NOMO-1 (cell line): ENCODE data around the gene WASHC3.

ENCODE experiments used
- DNase-seq, 2 experiments: peaks; one replicate each; lab custom pipeline; 2025; ENCODE audit not compliant: unreplicated experiment in 2 of 2; lab: John Stamatoyannopoulos, UW

Gene WASHC3

GRCh38 chr12:101982307-101982706, 79.5 kb downstream of the WASHC3 start:
- no peak for DNase-seq

DNA sequence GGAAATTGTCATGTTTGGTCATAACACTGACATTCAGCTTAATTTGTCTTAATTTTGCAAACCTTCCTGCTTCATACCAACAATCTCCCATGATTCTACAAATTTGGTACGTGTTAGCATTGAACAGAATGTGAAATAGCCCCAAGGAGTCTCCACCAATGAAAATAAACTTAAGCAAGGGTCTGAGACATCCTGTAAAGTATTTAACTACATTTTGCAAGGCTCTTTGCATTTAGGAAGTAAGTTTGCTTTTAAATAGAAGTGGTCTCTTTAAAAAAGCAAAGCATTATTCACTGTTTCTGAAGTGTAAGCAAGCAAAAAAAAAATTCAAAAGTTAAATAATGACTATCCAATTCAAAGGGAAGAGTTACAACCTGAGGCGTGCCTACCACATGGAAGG, 79.9 kb downstream of the WASHC3 start:
- peak; percentile 2 to 25 for DNase-seq

DNA sequence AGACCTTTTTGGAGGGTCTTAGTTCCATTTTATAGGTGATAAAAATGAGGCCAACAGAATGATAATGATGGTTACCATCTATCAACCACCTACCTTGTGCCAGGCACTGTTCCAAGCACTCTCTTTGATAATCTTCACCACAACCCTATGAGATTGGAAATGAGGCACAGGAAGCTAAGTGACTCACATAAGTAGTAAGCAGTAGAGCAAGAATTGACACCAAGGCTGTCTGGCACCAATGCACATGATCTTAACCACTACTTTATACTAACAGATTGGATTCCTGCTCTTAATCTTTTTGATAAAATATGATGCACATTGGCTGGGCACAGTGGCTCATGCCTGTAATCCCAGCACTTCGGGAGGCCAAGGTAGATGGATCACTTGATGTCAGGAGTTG, 93.0 kb downstream of the WASHC3 start:
- peak in 1 of 2 experiments; percentile 19 for DNase-seq

DNA sequence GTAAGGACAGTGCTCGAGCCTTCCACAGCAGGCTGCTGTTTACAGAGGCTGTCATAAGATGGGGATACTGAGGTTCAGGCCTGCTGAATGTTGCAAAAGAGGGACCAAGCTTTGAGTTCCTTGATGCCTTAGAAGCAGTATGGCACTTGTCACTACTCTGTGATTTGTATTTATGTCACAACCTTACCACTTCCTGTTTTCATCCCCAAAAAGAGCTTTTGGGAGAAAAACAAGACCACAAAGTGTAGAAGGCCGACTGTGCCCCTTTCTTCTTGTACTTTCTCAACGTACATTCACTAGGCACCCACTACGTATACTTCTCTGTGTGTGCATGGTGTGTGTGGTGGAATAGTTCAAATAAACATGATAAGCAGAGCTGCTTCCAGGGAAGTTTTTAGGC, 94.3 kb downstream of the WASHC3 start:
- DNase-seq = peak; percentile 76 to 93

DNA sequence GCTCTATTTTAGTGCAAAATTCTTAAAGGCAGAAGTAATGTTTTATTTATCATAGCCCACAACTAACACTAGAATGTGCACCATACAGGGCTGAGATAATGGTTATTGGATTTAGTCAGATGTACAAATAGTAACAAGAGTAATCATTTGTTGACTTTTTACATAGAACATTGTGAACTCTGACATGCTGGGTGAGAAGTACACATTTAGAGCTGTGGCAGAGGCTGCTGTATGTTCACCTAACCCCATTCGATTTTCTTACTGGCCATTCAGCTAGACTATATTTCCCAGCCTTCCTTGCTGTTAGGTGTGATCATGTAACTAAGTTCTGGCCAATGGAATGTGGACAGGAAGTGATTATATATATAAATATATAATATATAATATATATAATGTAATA, 95.3 kb downstream of the WASHC3 start:
- no peak for DNase-seq

DNA sequence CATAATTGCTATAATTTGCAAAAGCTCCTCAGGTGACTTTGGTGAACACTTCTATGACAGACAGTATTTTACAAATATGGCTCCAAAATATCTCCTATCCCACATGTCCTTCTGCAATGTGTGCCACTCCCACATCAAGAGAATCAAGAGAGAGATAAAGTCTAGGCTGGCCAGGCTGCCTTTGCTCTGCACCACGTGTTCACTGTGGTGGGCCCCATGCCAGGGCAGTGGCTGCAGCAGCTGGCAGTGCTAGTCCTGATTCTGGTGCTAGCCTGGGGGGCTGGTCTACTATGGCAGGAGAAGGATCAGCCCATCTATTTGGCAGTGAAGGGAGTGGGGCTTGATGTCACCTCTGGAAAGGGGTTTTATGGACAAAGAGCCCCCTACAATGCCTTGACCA, 98.1 kb downstream of the WASHC3 start:
- DNase-seq = no peak
